Spleen (tissue), 7 donors: ENCODE results near the gene SLC35G6.
"Not testable (repeated sequence)": the region's sequence is repeated elsewhere in the genome, so short reads cannot be mapped to it uniquely, and the experiment has no call there.

Experiments
- CTCF ChIP-seq, 11 experiments: fragments of 200-600 bp in 7 of 11; fragments of 450-650 bp in 4 of 11; sonication (generic) in 4 of 11; IDR thresholded peaks in 8 of 11; conservative IDR thresholded peaks in 3 of 11; 1 replicate in 7 of 11; 2 replicates in 4 of 11; pipeline versions ENCODE4 v1.4.0 to v1.8.0; 2016 to 2021; ENCODE audit warnings: antibody characterized with exemption in 11 of 11, inconsistent platforms in 4 of 11, mild to moderate bottlenecking in 1 of 11
- POLR2A ChIP-seq, 3 donors: fragments of 450-650 bp; IDR thresholded peaks; one replicate each; pipeline ENCODE4 v1.5.1; 2017; ENCODE audit warnings: antibody characterized with exemption in 3 of 3, mild to moderate bottlenecking in 1 of 3
- POLR2AphosphoS5 ChIP-seq, 3 donors: sonication (generic); formaldehyde crosslinking; IDR thresholded peaks; one replicate each; pipeline ENCODE4 v1.5.1; 2017; ENCODE audit warnings: antibody characterized with exemption in 3 of 3
- donor health status: DM: no; HTN: no; CAD: no; lungs with moderate emphysema.
- donor health status: DM: no; HTN: no; CAD: no.
- donor health status: DM: no; HTN: no; CAD: no.

- not testable (repeated sequence) for TF ChIP-seq CTCF (IDR thresholded peaks at IDR 0.05 in 8 of 11, conservative IDR thresholded peaks at IDR 0.05 in 3 of 11); POLR2AphosphoS5 (IDR thresholded peaks at IDR 0.05); POLR2A (IDR thresholded peaks at IDR 0.05)
These were observed 10.7 kb upstream of the SLC35G6 start for GRCh38 chr17:7470457-7470973.
